HG02981 (cell line): ENCODE results near the gene ABHD8.

Experiments used
- ATAC-seq: cut with Tn5 transposase; IDR thresholded peaks from one replicate; pipeline ENCODE4 v1.9.1; 2021; ENCODE audit warnings: mild to moderate bottlenecking, moderate library complexity; ENCODE audit not compliant: unreplicated experiment

The ABHD8 gene

GRCh38 chr19:17334414-17335409, 31.5 kb upstream of the ABHD8 start, which contains the start of gene ANO8:
ANO8 (minus strand) TSS chr19:17334855; CDS start chr19:17334670, 185 bp downstream.
- peak; percentile 45 for ATAC-seq

DNA sequence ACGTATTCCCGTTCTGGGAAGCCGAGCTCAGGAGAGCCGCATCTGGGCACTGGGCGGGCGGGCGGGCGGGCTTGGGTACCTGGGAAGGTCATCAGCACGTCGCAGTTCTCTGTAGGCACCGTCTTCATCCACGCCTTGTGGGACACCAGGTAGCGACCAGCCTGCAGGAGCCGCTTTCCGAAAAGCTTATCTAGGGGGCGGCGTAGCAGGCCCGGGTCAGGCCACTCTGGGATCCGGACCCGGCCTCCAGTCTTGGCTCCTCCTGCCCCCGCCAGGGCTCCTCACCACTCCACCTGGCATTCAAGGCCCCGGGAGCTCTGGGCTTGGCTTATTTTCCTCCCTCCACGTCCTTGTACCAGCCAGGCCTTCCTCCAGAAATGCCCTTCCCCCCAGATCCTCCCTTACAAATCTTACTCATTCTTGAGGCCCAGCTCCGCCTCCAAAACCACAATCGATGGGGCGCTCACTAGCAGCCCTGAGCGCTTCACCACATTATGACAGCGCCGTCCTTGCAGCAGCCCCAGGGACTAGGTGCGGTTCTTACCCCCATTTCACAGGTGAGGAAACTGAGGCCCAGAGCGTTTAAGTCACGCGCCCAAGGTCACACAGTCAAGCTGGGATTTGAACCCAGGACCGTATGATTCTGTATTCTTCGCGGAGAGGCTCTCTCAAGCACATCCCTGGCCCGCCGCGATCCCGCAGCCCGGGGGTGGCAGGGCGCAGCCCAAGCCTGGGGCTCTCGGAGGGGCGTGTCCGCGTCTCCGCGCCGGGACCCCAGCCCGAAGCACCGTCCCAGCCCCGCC, 30.6 kb upstream of the ABHD8 start:
- no peak for ATAC-seq

DNA sequence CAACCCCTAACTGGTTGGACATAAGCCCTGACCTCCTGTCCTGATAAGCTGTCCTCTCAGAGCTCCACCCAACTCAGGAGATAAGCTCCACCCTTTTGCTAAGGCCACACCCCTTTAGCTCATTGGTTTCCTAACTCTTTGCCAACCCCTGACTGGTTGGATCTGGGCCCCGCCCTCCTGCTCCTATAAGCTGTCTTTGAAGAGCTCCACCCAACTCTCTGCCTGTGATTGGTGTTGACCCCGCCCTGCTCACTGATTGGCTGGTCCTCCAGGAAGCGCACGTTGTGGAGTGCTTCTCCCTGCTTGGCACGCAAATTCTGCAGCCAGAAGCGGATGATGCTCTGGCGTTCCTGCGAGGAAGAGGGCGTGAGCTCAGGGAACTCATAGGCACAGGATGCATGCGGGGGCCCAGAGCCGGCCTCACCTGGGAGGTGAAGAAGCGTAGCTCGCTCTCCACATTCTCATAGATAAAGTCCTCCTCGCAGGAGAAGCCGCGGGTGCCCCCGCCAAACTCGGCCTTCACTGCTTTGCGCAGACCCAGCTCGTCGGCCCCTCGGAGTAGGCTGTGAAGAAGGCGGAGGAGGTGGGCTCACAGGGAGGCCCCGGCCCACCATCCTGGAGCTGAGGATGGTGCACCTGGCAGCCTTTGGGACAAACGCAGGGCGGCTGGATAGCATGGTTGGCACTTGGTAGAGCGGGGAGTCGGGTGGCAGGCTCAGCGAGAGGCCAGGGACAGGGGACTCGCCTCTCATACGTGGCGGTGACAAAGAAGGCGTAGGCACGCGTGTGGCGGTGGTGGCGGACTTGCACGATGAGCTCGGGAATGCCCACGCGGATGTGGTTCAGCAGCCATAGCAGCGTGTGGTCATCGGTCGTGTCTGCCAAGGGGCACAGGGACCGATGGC, 29.7 kb upstream of the ABHD8 start:
- no peak for ATAC-seq

- ATAC-seq = no peak
These were observed 29.1 kb upstream of the ABHD8 start for GRCh38 chr19:17332360-17332676.

DNA sequence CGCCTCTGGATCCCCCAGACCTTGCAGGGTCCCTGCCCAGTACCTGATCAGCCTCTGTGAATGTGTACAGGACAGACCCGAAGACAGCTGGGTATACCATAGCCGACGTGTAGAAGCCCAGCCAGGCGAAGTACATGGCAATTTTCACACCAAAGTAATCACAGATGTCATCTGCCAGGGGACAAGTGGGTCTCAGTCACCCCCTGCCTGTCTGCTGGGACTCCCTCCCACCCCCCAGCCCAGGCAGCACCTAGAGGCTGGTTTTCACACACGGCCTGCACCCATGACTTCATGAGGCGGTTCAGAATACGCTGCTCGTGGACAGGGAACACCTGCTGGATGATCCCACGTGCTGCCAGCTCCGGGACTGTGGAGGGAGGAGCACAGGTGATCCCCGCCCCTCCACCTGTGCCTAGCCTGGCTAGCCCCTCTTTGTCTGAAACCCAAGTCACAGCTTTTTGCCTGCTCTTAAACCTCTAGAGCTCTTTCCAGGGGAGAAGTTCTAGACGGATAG, 27.9 kb upstream of the ABHD8 start:
- ATAC-seq = no peak

DNA sequence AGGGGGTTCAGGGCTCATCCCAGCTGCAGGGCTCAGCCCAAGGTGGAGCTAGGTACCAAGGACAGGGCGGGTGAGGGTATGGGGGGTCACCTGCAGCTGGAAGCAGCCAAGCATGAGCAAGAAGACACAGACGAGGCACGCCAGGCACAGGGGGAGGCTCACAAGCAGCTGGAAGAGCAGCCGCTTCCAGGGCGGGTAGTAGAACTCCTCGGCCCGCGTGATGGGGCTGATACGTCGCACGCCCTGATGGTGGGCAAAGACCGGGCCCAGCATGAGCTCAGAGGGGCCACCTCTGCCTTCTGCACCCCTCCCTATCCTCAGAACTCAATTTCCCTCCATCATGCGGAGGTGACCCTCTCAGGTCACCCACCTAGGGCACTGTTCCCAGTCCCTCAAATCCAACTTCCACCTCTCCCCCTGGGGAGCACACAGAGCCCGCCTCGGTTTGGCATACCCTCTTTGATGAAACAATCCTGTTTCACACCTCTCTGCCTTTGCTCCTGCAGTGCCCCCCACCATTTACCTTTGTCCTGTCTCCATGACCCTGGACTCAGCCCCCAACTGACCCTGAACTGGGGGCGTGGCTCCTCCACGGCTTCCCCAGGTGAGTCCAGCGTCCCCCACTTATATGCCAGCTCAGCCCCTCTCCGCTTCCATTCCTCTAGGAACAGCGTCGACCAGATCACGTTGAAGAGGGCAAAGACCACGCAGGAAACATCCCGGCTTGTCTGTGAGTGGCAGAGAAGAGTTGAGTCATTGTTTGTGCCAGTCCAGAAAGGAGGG, 27.2 kb upstream of the ABHD8 start:
- ATAC-seq = no peak

- ATAC-seq = no peak
These were observed 26.4 kb upstream of the ABHD8 start for GRCh38 chr19:17329366-17330261.

DNA sequence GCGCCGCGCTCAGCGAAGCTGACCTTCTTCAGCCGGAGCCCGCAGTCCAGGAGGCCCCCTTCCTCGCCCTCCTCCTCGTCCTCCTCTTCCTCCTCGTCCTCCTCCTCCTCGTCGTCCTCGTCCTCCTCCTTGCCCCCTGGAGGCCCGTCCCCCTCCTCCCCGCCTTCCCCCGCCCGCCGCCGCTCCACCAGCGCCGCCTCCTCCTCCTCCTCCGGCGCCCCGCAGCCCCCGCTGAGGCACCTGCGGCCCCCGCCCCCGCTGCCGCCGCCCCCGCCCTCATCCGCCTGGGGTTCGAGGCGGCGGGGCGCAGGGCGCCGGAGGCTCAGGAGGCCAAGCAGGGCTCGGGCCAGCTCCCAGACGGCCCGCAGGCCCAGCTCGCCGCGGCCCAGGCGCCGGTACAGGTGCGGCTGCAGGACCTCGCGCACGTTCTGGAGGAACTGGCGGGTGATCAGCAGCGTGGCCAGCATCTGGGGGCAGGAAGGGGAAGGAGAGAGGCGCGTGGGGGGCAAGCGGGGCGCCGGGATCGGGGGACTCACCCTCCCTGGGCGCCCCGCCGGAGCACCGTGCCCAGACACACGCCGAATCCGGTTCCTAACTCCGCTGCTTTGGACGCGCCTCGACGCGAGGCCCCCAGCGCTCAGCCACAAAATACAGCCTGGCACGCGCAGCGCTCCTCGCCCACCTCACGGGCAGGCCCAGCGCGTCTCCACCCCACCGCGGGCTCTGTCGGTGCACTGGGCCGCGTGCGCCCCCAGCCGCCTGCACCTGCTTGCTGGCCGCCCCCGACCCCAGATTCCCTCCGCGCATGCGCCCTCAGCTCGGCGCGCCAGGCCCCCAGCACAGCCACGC, 25.5 kb upstream of the ABHD8 start:
- ATAC-seq = no peak

DNA sequence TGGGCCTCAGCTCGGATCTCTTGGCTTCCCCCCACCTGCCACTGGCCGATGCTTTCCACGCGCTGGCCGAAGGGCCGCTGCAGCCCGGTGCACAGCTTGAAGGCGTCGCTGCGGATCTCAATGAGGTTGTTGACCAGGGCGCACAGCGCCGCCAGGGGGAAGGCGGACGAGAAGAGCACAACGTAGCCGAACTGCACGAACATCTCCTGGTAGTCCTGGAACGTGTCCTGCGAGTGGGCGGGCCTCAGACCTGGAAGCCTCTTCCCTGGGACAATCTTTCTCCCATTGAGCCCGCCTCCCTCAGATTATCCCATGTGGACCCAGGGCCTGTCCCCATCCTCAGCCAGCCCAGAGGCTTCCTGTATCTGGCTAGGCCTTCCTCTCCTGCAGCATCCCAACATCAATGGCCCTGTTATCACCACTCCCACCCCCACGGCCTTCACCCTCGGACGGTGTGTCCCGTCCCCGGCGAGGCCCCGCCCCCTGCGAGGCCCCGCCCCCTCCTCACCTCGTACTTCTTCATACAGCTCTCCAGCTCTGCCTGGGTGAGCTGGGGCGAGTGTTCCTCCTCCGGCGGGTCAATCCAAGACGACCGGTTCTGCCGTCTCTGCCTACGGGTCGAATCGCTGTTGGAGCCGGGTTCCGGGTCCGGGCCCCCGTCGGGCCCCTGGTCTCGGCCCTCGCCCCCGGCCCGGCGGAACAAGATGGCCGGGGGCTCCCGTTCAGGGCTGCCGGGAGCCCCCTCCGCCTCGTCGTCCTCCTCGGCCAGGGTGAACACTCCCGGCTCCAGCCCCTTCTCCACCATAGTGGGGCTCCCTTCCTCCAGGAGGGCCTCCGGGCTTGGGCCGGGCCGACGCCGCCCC, 24.7 kb upstream of the ABHD8 start:
- ATAC-seq = no peak

- ATAC-seq = no peak
These were observed 23.9 kb upstream of the ABHD8 start for GRCh38 chr19:17327068-17327653.

GRCh38 chr19:17326595-17326966, 23.4 kb upstream of the ABHD8 start:
- no peak for ATAC-seq

DNA sequence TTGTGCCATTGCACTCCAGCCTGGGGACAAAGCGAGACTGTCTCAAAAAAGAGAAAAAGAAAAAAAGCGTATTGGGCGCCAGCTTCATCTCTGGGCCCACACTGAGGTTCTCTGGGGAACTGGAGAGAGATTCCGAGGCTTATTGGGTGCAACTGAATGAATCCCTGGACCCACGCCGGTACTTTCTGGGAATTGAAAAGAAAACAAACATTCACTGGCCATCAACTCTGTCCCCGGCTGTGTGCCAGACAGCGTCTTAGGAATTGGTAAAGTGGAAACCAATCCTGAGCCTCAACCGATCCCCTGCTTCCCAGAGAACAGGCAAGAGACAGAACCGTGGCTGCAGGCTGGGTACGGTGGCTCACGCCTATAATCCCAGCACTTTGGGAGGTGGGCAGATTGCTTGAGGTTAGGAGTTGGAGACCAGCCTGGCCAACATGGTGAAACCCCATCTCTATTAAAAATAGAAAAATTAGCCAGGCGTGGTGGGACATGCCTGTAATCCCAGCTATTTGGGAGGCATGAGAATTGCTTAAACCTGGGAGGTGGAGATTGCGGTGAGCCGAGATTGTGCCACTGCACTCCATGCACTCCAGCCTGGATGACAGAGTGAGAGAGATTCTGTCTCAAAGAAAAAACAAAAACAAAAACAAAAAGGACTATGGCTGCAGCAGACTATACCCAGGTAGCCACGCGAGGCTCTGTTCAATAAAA, 22.8 kb upstream of the ABHD8 start:
- no peak for ATAC-seq

DNA sequence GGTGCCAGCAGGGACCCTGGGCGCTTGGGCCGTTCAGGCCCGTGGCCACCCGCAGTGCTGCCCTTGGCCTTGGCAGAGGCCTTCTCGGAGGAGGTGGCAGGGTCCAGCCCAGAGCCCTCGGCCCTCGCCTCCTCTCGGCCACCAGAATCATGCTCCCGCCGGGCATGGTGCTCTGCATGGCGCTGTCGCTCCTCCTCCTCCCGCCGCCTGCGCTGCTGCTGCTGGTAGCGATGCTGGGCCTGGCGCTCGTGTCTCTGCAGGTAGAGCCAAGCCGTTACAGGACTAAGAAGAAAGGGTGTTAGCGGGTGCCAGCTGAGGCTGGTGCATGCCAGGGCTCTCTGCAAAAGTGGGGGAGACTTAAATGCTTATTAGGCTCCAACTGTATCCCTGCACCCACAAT, 21.9 kb upstream of the ABHD8 start:
- ATAC-seq = no peak

- ATAC-seq = no peak
These were observed 21.3 kb upstream of the ABHD8 start for GRCh38 chr19:17324357-17325114.

- no peak for ATAC-seq
These were observed 20.7 kb upstream of the ABHD8 start for GRCh38 chr19:17323964-17324332.
